ENCODE data around the gene BEGAIN. TPM values are rescaled to one million over a fixed set of nuclear protein-coding genes. Genes with fewer than 3 reads are reported as not detected.

BEGAIN gene
- total and polyA plus RNA-seq, 2 donors (not counting 3 experiments of a cell fraction or from before 2014, with no cell fraction given): 0.49 TPM; not detected in 1

DNA sequence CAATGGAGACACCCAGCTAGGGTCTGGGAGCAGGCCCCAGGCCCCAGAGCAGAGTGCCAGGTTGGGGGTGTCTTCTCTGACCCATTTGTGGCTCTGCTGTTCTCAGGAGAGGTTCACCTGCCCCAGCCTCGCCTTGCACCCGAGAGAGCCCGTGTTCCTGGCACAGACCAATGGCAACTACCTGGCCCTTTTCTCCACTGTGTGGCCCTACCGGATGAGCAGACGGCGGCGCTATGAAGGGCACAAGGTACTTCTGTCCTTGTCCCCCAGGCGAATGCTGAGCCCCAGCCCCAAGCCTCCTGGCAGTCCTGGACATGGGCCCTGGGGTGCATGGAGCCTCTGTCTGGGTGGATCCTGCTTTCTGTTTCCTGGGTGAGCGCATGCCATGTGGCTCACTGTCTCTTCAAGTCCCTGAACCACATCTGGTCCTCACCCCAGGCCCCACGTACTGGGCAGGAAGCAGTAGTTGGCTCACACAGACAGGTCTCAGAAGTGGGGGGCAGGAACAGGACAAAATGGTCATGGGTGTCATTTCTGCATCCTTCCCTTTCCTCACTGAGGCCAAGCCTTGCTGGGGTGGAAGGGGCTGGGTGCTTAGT lies 58.2 kb downstream of the BEGAIN start:
- ChIA-PET CTCF (no interaction called here), POLR2A (no interaction called here)
- TF ChIP-seq POLR2AphosphoS5 (IDR thresholded peaks at IDR 0.05; ENCODE audit: insufficient read depth, low read depth, low read length) (no peak), GATA2 (IDR thresholded peaks at IDR 0.05; ENCODE audit: insufficient read depth, insufficient read length, low read depth, low read length) (no peak), JUN (IDR thresholded peaks at IDR 0.05; ENCODE audit: borderline replicate concordance, insufficient read depth, insufficient read length, low read depth) (no peak), FOS (IDR thresholded peaks at IDR 0.05; ENCODE audit: borderline replicate concordance, insufficient read depth, low read length) (no peak), POLR2A (IDR thresholded peaks at IDR 0.05; ENCODE audit: low read depth, low read length) (no peak), MAX (IDR thresholded peaks at IDR 0.05; ENCODE audit: insufficient read depth, insufficient read length) (no peak), MYC (IDR thresholded peaks at IDR 0.05; ENCODE audit: low read depth, low read length) (no peak), EZH2 (IDR thresholded peaks at IDR 0.05; ENCODE audit: borderline replicate concordance, low read depth, low read length, severe bottlenecking) (no peak)
- TF ChIP-seq, protein P1, sequence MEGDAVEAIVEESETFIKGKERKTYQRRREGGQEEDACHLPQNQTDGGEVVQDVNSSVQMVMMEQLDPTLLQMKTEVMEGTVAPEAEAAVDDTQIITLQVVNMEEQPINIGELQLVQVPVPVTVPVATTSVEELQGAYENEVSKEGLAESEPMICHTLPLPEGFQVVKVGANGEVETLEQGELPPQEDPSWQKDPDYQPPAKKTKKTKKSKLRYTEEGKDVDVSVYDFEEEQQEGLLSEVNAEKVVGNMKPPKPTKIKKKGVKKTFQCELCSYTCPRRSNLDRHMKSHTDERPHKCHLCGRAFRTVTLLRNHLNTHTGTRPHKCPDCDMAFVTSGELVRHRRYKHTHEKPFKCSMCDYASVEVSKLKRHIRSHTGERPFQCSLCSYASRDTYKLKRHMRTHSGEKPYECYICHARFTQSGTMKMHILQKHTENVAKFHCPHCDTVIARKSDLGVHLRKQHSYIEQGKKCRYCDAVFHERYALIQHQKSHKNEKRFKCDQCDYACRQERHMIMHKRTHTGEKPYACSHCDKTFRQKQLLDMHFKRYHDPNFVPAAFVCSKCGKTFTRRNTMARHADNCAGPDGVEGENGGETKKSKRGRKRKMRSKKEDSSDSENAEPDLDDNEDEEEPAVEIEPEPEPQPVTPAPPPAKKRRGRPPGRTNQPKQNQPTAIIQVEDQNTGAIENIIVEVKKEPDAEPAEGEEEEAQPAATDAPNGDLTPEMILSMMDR (IDR thresholded peaks at IDR 0.05; ENCODE audit: extremely low read depth in 1 of 2, insufficient read depth in 1 of 2, low read depth in 1 of 2, low read length in 2 of 2): no peak
- dilution Hi-C loops (cut with MboI; ENCODE audit: extremely low pct_ligation_motif_present, low sequenced_read_pairs): no loop called here
- H3K36me3 ChIP-seq (ENCODE audit: control insufficient read depth in 2 of 2, extremely low read depth in 1 of 2, insufficient read depth in 2 of 2, low read length in 2 of 2): peaks cover 0 to 2% of the 10 kb centered on the region in 2 experiments
- H3K27me3 ChIP-seq (ENCODE audit: control insufficient read depth in 2 of 2, insufficient read depth in 2 of 2, low read length in 2 of 2): no peaks in the 10 kb centered on the region
- FAIRE-seq: no peak
- H3K9me1 ChIP-seq (replicated peaks; ENCODE audit: control insufficient read depth, extremely low read depth, insufficient read depth, low read length): no peaks in the 10 kb centered on the region
- no peak for DNase-seq (ENCODE audit: low read depth, low spot score)
- H2AFZ ChIP-seq (ENCODE audit: low read depth, low read length): no peak overlapping the region
- H3K4me3 ChIP-seq (replicated peaks in 1 of 3; ENCODE audit: insufficient read depth in 1 of 3, low read depth in 1 of 3, low read length in 3 of 3): no peak overlapping the region
- no peaks in the 10 kb centered on the region for H3K9me3 ChIP-seq (replicated peaks; ENCODE audit: control insufficient read depth, insufficient read depth, low read length)
- no peak overlapping the region for H3K4me2 ChIP-seq (ENCODE audit: insufficient read depth, low read length)
- intact Hi-C loops (cut with micrococcal nuclease): no loop called here
- no peaks in the 10 kb centered on the region for H3K4me1 ChIP-seq (ENCODE audit: control insufficient read depth, extremely low read depth, insufficient read depth, low read length)
- H3K79me2 ChIP-seq (ENCODE audit: control insufficient read depth, insufficient read depth, low read length): no peaks in the 10 kb centered on the region
- H3K27ac ChIP-seq (ENCODE audit: insufficient read depth, low read depth, low read length): no peak overlapping the region
- no TSS peak for BruUV-seq (replicated peaks)
- H3K9ac ChIP-seq (replicated peaks; ENCODE audit: extremely low read depth, insufficient read depth, low read length): no peak overlapping the region
- no peaks in the 10 kb centered on the region for H4K20me1 ChIP-seq (replicated peaks; ENCODE audit: control insufficient read depth, extremely low read depth, insufficient read depth, low read length)
